Type B pancreatic cell (in vitro differentiated cells): Measurements from ENCODE around the gene CDH10. TPM values are rescaled to one million over a fixed set of nuclear protein-coding genes. Genes with fewer than 3 reads are reported as not detected.
A peak's percentile ranks its signal among the peaks of the same experiment; 100 is the strongest.

Experiments used
- DNase-seq: peaks from one replicate; pipeline ENCODE4 v3.0.0; 2021; ENCODE audit warnings: mixed read lengths; ENCODE audit not compliant: unreplicated experiment; ENCODE audit errors: extremely low spot score
- H3K27ac Mint-ChIP-seq: 2 replicates; pipeline ENCODE4 v1.8.0; 2021; ENCODE audit warnings: mild to moderate bottlenecking, mixed read lengths
- H3K27me3 Mint-ChIP-seq: 2 replicates; pipeline ENCODE4 v1.8.0; 2021; ENCODE audit warnings: mixed read lengths
- H3K36me3 Mint-ChIP-seq: 2 replicates; pipeline ENCODE4 v1.8.0; 2021; ENCODE audit warnings: mixed read lengths
- H3K4me1 Mint-ChIP-seq: one replicate; pipeline ENCODE4 v1.8.0; 2021; ENCODE audit warnings: mixed read lengths; ENCODE audit not compliant: unreplicated experiment
- H3K4me3 Mint-ChIP-seq: 2 replicates; pipeline ENCODE4 v1.8.0; 2021; ENCODE audit warnings: mild to moderate bottlenecking, mixed read lengths
- H3K9me3 Mint-ChIP-seq: 2 replicates; pipeline ENCODE4 v1.8.0; 2021; ENCODE audit warnings: mixed read lengths
- CTCF ChIP-seq: fragments of 200-600 bp; sonication (generic); conservative IDR thresholded peaks from 2 replicates; pipeline ENCODE4 v1.5.0; 2021; ENCODE audit warnings: antibody characterized with exemption, mild to moderate bottlenecking
- long read RNA-seq: library from polyadenylated mRNA; unstranded; transcript quantifications from one replicate; pipeline ENCODE4 v2.0.0, GENCODE V29; 2020
- total RNA-seq: library from RNA; stranded (reverse); gene quantifications from 2 replicates; pipeline ENCODE4 v1.2.1, GENCODE V29; 2021; ENCODE audit warnings: low replicate concordance

CDH10 gene
- 5.5 and 14.2 TPM in 2 replicates for total RNA-seq
- long read RNA-seq, partial matches to known transcripts: 4 of 10 reads
- long read RNA-seq, other reads (novel, unspliced or antisense): 3 of 10 reads

DNA sequence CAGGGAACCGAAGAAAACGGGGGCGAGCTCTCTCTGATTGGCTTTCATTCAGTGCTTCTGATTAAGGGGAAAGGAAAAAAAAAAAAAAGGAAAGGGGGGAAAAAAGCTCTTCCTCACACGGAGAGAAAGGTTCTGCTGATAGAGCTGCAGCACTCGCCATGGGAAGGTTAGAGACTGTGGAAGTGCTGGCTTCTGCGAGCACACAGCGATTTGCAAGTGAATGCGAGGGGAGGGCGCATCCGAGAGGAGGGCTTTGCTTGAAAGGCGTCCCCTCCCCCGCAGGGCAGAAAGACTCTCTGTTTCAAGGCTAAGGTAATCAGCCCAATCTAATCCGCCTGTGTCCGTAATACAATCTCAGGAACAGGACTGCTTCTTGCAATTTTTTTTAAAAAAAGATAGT is at the start of gene CDH10:
Gene CDH10 (minus strand): TSS at position 218 of the 400 bp plus-strand sequence. CDS start 51,488 bp downstream, outside the sequence.
- no peak for TF ChIP-seq CTCF
- no peaks in the 10 kb centered on the region for H3K36me3 Mint-ChIP-seq
- H3K9me3 Mint-ChIP-seq: no peaks in the 10 kb centered on the region
- no peaks in the 10 kb centered on the region for H3K27me3 Mint-ChIP-seq
- peak within 1 kb of the TSS; percentile 93 for H3K4me3 Mint-ChIP-seq
- H3K27ac Mint-ChIP-seq: peak within 1 kb of the TSS; percentile 65
- DNase-seq: peak; percentile 75
- H3K4me1 Mint-ChIP-seq: peaks cover 42% of the 10 kb centered on the region

DNA sequence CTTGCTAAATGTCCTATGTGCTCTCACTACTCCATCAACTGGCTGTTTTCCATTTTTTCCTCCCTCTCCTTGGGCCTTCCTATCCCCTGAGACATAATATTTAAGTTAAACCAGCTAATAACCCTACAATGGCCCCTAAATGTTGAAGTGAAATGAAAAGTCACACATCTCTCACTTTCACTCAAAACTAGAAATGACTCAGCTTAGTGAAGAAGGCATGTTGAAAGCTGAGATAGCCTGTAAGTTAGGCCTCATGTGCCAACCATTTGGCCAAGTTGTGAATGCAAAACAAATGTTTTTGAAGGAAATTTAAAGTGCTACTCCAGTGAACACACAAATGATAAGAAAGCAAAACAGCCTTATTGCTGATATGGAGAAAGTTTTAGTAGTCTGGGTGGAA is 48.8 kb upstream of the CDH10 start:
- Mint-ChIP-seq H3K4me3 (no peak overlapping the region), H3K36me3 (no peaks in the 10 kb centered on the region), H3K27ac (no peak overlapping the region), H3K4me1 (no peaks in the 10 kb centered on the region), H3K9me3 (no peaks in the 10 kb centered on the region), H3K27me3 (no peaks in the 10 kb centered on the region)
- TF ChIP-seq CTCF: no peak
- no peak for DNase-seq

GRCh38 chr5:24691074-24691473 is 46.3 kb upstream of the CDH10 start:
- Mint-ChIP-seq H3K27me3 (no peaks in the 10 kb centered on the region), H3K4me3 (no peak overlapping the region), H3K36me3 (no peaks in the 10 kb centered on the region), H3K27ac (no peak overlapping the region), H3K4me1 (no peaks in the 10 kb centered on the region), H3K9me3 (no peaks in the 10 kb centered on the region)
- no peak for DNase-seq
- no peak for TF ChIP-seq CTCF

- H3K36me3 Mint-ChIP-seq: no peaks in the 10 kb centered on the region
- H3K4me3 Mint-ChIP-seq: no peak overlapping the region
- no peak for DNase-seq
- H3K9me3 Mint-ChIP-seq: no peaks in the 10 kb centered on the region
- no peak overlapping the region for H3K27ac Mint-ChIP-seq
- H3K27me3 Mint-ChIP-seq: no peaks in the 10 kb centered on the region
- H3K4me1 Mint-ChIP-seq: no peaks in the 10 kb centered on the region
- no peak for TF ChIP-seq CTCF
Measured at GRCh38 chr5:24681106-24681505, 36.3 kb upstream of the CDH10 start.

GRCh38 chr5:24668050-24668449 is 23.3 kb upstream of the CDH10 start:
- Mint-ChIP-seq H3K27me3 (no peaks in the 10 kb centered on the region), H3K27ac (no peak overlapping the region), H3K4me3 (no peak overlapping the region), H3K36me3 (no peaks in the 10 kb centered on the region), H3K4me1 (no peaks in the 10 kb centered on the region), H3K9me3 (no peaks in the 10 kb centered on the region)
- no peak for DNase-seq
- no peak for TF ChIP-seq CTCF

GRCh38 chr5:24649531-24649930 is 4.8 kb upstream of the CDH10 start:
- no peaks in the 10 kb centered on the region for H3K9me3 Mint-ChIP-seq
- DNase-seq: no peak
- H3K27me3 Mint-ChIP-seq: no peaks in the 10 kb centered on the region
- H3K27ac Mint-ChIP-seq: peak overlapping the region; percentile 41
- no peak for TF ChIP-seq CTCF
- H3K36me3 Mint-ChIP-seq: no peaks in the 10 kb centered on the region
- peaks cover 31% of the 10 kb centered on the region for H3K4me1 Mint-ChIP-seq
- H3K4me3 Mint-ChIP-seq: no peak overlapping the region
